ENCODE measurements around the gene GMDS. TPM values are rescaled to one million over a fixed set of nuclear protein-coding genes. Genes with fewer than 3 reads are reported as not detected.

GMDS gene
- total RNA-seq, 4 donors from 2014 or later, result 197 to 375 (median 215) TPM

DNA sequence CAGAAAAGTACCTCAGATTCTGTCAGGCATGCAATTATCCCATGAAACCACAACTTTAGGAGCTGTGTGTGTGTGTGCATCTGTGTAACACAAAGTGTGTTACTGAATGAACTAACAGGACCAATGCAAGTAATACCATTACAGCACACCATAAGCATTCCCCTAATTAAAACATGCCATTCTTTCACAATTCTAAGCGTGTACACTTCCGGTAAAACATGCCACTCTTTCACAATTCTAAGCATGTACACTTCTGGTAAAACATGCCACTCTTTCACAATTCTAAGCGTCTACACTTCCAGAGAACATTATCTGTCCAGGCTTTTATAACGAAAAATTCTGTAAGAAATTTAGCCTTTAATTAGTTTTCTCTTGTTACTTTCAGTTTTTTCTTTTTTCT is 238.2 kb downstream of the GMDS start:
- H3K9me3 ChIP-seq, result no peaks in the 10 kb centered on the region
- H3K4me1 ChIP-seq, result no peaks in the 10 kb centered on the region
- no peak overlapping the region for H3K27ac ChIP-seq
- no peak for DNase-seq
- no peak for TF ChIP-seq POLR2A (IDR thresholded peaks at IDR 0.05)
- TF ChIP-seq, protein P1, sequence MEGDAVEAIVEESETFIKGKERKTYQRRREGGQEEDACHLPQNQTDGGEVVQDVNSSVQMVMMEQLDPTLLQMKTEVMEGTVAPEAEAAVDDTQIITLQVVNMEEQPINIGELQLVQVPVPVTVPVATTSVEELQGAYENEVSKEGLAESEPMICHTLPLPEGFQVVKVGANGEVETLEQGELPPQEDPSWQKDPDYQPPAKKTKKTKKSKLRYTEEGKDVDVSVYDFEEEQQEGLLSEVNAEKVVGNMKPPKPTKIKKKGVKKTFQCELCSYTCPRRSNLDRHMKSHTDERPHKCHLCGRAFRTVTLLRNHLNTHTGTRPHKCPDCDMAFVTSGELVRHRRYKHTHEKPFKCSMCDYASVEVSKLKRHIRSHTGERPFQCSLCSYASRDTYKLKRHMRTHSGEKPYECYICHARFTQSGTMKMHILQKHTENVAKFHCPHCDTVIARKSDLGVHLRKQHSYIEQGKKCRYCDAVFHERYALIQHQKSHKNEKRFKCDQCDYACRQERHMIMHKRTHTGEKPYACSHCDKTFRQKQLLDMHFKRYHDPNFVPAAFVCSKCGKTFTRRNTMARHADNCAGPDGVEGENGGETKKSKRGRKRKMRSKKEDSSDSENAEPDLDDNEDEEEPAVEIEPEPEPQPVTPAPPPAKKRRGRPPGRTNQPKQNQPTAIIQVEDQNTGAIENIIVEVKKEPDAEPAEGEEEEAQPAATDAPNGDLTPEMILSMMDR (IDR thresholded peaks at IDR 0.05), result no peak
- no peaks in the 10 kb centered on the region for H3K27me3 ChIP-seq
- H3K36me3 ChIP-seq, result no peaks in the 10 kb centered on the region
- no peak overlapping the region for H3K4me3 ChIP-seq

DNA sequence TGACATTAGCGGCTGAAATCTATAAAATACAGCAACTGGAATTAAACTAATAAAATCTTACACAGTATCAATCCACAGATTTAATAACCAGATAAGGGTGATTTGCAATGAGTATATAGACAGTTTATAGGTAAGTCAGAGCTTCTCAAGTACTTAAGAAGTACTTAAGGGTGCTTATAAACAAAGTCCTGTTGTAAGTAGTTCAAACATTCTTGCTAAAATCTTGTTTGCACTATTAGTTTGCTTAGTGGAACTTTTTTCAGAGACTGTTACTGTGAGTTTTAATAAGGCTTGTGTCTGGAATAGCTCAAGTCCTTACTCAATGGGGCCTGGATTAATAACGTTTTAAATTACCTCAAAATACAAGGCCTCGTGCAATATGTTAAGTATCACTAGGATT is 240.5 kb downstream of the GMDS start:
- Histone ChIP-seq H3K4me1 (no peaks in the 10 kb centered on the region), H3K4me3 (no peak overlapping the region), H3K27me3 (no peaks in the 10 kb centered on the region), H3K36me3 (no peaks in the 10 kb centered on the region), H3K27ac (no peak overlapping the region), H3K9me3 (no peaks in the 10 kb centered on the region)
- TF ChIP-seq POLR2A (IDR thresholded peaks at IDR 0.05), result no peak
- TF ChIP-seq, protein P1 (IDR thresholded peaks at IDR 0.05), result no peak
- DNase-seq, result no peak

DNA sequence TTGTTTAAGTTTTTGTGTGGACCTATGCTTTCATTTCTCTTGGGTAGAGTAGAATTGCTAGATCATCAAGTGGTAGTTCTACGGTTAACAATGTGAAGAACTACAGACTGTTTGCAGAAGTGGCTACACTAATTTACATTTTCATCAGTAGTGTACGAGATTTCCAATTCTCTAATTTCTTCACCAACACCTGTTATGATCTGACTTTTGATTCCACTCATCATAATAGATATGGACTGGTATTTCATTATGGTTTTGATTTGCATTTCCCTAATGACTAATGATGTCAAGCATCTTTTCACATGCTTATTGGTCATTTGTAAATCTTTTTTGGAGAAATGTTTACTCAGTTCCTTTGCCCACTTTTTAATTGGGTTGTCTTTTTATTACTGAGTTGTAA is 244.4 kb downstream of the GMDS start:
- no peak overlapping the region for H3K27ac ChIP-seq
- no peaks in the 10 kb centered on the region for H3K27me3 ChIP-seq
- TF ChIP-seq POLR2A (IDR thresholded peaks at IDR 0.05), result no peak
- TF ChIP-seq, protein P1 (IDR thresholded peaks at IDR 0.05), result no peak

DNA sequence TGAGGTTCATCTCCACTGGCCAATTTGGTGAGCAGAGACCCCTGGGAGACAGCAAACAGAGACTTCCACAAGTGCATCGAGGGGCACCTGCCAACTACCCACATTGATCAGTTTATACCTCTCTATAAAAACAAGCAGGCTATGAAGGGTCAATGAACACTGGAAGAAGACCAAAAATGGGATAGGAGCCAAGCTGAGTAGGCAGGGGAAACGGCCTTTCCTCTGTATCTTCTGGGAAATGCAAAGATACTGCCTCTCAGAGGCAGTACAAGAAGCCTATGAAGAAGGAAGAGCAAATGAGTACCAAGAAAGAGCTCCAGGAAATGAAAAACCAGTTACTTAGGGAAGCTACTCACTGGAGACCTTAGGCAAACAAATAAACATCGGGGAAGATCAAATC is 247.7 kb downstream of the GMDS start:
- no peaks in the 10 kb centered on the region for H3K36me3 ChIP-seq
- H3K9me3 ChIP-seq, result no peaks in the 10 kb centered on the region
- TF ChIP-seq POLR2A (IDR thresholded peaks at IDR 0.05), result no peak
- TF ChIP-seq, protein P1 (IDR thresholded peaks at IDR 0.05), result no peak
- no peak overlapping the region for H3K27ac ChIP-seq
- DNase-seq, result no peak
- no peak overlapping the region for H3K4me3 ChIP-seq
- H3K4me1 ChIP-seq, result no peaks in the 10 kb centered on the region
- H3K27me3 ChIP-seq, result no peaks in the 10 kb centered on the region

More for the DNA sequence above, 244.4 kb downstream of the GMDS start:
- no peaks in the 10 kb centered on the region for H3K9me3 ChIP-seq
- no peak for DNase-seq
- H3K4me1 ChIP-seq, result no peaks in the 10 kb centered on the region
- no peak overlapping the region for H3K4me3 ChIP-seq
- no peaks in the 10 kb centered on the region for H3K36me3 ChIP-seq

DNA sequence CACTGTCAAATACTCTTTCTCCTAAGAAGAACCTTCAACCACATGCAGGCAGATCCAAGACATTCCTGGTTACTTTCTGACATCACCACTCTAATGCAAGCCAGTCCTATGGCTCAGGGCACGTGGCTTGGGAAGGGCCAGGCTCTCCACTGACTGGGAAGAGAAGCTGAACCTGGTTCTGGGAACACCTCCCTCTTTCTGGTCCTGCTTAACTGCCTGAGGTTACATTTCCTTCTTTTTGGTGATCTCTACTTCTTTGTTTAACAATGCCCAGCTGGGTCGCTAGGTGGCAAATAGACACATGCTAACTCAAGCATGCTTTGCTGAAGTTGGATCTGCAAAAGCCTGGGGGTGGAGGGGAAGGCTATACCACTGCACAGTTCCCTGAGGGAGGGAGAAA is 249.8 kb downstream of the GMDS start:
- Histone ChIP-seq H3K4me3 (no peak overlapping the region), H3K4me1 (no peaks in the 10 kb centered on the region), H3K27me3 (no peaks in the 10 kb centered on the region), H3K27ac (no peak overlapping the region), H3K9me3 (no peaks in the 10 kb centered on the region), H3K36me3 (no peaks in the 10 kb centered on the region)
- TF ChIP-seq, protein P1 (IDR thresholded peaks at IDR 0.05), result no peak
- DNase-seq, result no peak

DNA sequence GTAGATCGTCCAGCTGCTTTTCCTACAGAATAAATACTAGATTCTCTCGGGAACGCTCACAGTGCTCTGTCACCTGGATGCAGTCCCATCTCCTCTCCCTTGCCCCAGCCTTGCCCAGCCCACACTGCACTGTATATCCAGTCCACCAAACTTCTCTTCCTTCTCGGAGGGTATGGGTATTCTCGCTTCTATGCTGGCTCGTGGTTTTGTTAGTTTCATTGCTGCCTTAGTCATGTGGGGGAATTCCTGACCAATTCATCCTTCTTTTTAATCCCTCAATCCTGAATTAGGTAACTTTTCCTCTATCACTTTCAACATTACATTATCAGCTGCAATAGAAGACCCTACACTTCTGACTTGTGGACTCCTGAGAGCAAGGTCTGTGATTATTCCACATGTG is 252.4 kb downstream of the GMDS start:
- H3K27ac ChIP-seq, result no peak overlapping the region
- no peaks in the 10 kb centered on the region for H3K9me3 ChIP-seq
- H3K36me3 ChIP-seq, result no peaks in the 10 kb centered on the region
- DNase-seq, result no peak
- TF ChIP-seq, protein P1 (IDR thresholded peaks at IDR 0.05), result no peak
- TF ChIP-seq POLR2A (IDR thresholded peaks at IDR 0.05), result no peak
- no peaks in the 10 kb centered on the region for H3K27me3 ChIP-seq
- H3K4me1 ChIP-seq, result no peaks in the 10 kb centered on the region
- no peak overlapping the region for H3K4me3 ChIP-seq

Measured in Peyer's patch (tissue), 4 donors.